Neuronal stem cell (in vitro differentiated cells): ENCODE data around the gene EML5.

Experiments used
- DNase-seq: peaks from one replicate; pipeline ENCODE4 v3.0.0-alpha.2; 2013; ENCODE audit warnings: low spot score
- H2AFZ ChIP-seq: one replicate; pipeline ENCODE4 v1.6.1; 2013; ENCODE audit warnings: mild to moderate bottlenecking, low read length, inconsistent platforms
- H2AK5ac ChIP-seq: 2 replicates; pipeline ENCODE4 v1.6.1; 2013; ENCODE audit warnings: low read depth, mild to moderate bottlenecking, inconsistent platforms, low read length, moderate library complexity, mixed read lengths
- H2BK120ac ChIP-seq: 2 replicates; pipeline ENCODE4 v1.6.1; 2013; ENCODE audit warnings: low read depth, mild to moderate bottlenecking, inconsistent platforms, low read length, moderate library complexity, mixed read lengths
- H2BK12ac ChIP-seq: one replicate; pipeline ENCODE4 v1.6.1; 2013; ENCODE audit warnings: low read length, inconsistent platforms
- H2BK15ac ChIP-seq: 2 replicates; pipeline ENCODE4 v1.6.1; 2013; ENCODE audit warnings: mild to moderate bottlenecking, low read length, inconsistent platforms, mixed read lengths
- H2BK5ac ChIP-seq: one replicate; pipeline ENCODE4 v1.6.1; 2013; ENCODE audit warnings: inconsistent platforms, mild to moderate bottlenecking, low read length, moderate library complexity
- H3K14ac ChIP-seq: one replicate; pipeline ENCODE4 v1.6.1; 2013; ENCODE audit warnings: low read length, inconsistent platforms
- H3K18ac ChIP-seq: 2 replicates; pipeline ENCODE4 v1.6.1; 2013; ENCODE audit warnings: low read length, inconsistent platforms
- H3K23ac ChIP-seq: 2 replicates; pipeline ENCODE4 v1.6.1; 2013; ENCODE audit warnings: low read depth, mild to moderate bottlenecking, mixed read lengths, low read length, inconsistent platforms; ENCODE audit not compliant: poor library complexity
- H3K27ac ChIP-seq: replicated peaks from 3 replicates; pipeline ENCODE4 v1.5.1; 2013; ENCODE audit warnings: low read length, inconsistent platforms
- H3K27me3 ChIP-seq, 3 experiments: 2 replicates each; pipeline ENCODE4 v1.6.1; 2013; ENCODE audit warnings: low read length in 3 of 3, mild to moderate bottlenecking in 2 of 3, inconsistent platforms in 1 of 3, low read depth in 1 of 3, mixed read lengths in 1 of 3, moderate library complexity in 1 of 3; ENCODE audit not compliant: control insufficient read depth in 3 of 3, insufficient read depth in 3 of 3
- H3K36me3 ChIP-seq, 2 donors: replicated peaks in 1 of 2; 2 replicates each; pipeline ENCODE4 v1.6.1; 2013; ENCODE audit warnings: low read length in 2 of 2; ENCODE audit not compliant: control insufficient read depth in 2 of 2, insufficient read depth in 2 of 2
- H3K4ac ChIP-seq: 2 replicates; pipeline ENCODE4 v1.6.1; 2013; ENCODE audit warnings: inconsistent platforms, mild to moderate bottlenecking, low read length, moderate library complexity
- H3K4me1 ChIP-seq, 2 donors: 1 replicate in 1 of 2; 2 replicates in 1 of 2; pipeline ENCODE4 v1.6.1; 2013; ENCODE audit warnings: low read length in 2 of 2, low read depth in 1 of 2; ENCODE audit not compliant: control insufficient read depth in 2 of 2, insufficient read depth in 1 of 2
- H3K4me2 ChIP-seq: one replicate; pipeline ENCODE4 v1.6.1; 2013; ENCODE audit warnings: mild to moderate bottlenecking, low read length, inconsistent platforms; ENCODE audit not compliant: insufficient read depth, poor library complexity, severe bottlenecking
- H3K4me3 ChIP-seq, 2 donors: 2 replicates each; pipeline ENCODE4 v1.5.1; 2013; ENCODE audit warnings: low read length in 2 of 2, mild to moderate bottlenecking in 2 of 2, inconsistent platforms in 1 of 2, moderate library complexity in 1 of 2
- H3K79me1 ChIP-seq: one replicate; pipeline ENCODE4 v1.6.1; 2013; ENCODE audit warnings: low read depth, mild to moderate bottlenecking, inconsistent platforms, low read length, moderate library complexity
- H3K9ac ChIP-seq: one replicate; pipeline ENCODE4 v1.6.1; 2013; ENCODE audit warnings: mild to moderate bottlenecking, low read depth, low read length, inconsistent platforms; ENCODE audit not compliant: poor library complexity
- H3K9me3 ChIP-seq, 2 donors: replicated peaks in 1 of 2; 2 replicates each; pipeline versions ENCODE3 to v1.6.1; 2013; ENCODE audit warnings: low read length in 2 of 2, mild to moderate bottlenecking in 2 of 2, inconsistent platforms in 1 of 2, low read depth in 1 of 2, mixed read lengths in 1 of 2, moderate library complexity in 1 of 2; ENCODE audit not compliant: control insufficient read depth in 2 of 2, insufficient read depth in 1 of 2
- H4K8ac ChIP-seq: one replicate; pipeline ENCODE4 v1.6.1; 2013; ENCODE audit warnings: low read depth, mild to moderate bottlenecking, inconsistent platforms, low read length, moderate library complexity
- H4K91ac ChIP-seq: one replicate; pipeline ENCODE4 v1.6.1; 2013; ENCODE audit warnings: low read length, low read depth, mild to moderate bottlenecking, inconsistent platforms; ENCODE audit not compliant: poor library complexity
- WGBS, 2 donors: extraction: QIAGEN DNeasy Blood & Tissue Kit; methylation state at CpG; one replicate each; pipeline ENCODE4 v1.1.7; 2013; ENCODE audit warnings: missing lambda C conversion rate in 2 of 2, mixed read lengths in 1 of 2; ENCODE audit not compliant: insufficient read length in 2 of 2, insufficient replicate concordance in 1 of 2; ENCODE audit errors: extremely low coverage in 2 of 2; 5-methylcytosine and 5-hydroxymethylcytosine counted together

EML5 gene

DNA sequence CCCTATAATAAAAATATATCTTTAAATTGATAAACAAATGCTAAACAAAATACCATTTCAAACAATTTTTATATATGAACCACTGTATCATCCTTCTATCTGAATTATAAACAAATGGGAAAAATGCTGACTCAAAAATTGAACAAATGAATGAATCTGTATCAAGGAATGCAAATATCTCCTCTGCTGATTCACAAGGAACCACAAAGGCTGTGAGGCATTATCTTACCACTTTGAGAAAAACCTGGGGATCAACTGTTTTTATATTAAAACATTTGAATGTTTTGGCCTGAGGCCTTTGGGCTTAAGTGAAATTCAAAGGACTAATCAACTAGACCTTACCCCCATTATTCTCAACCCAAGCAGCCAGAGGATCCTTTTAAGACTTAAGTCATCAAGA, 86.3 kb downstream of the EML5 start:
- Histone ChIP-seq H3K18ac (no peak overlapping the region), H3K27me3 (no peaks in the 10 kb centered on the region), H3K4me3 (no peak overlapping the region), H3K23ac (no peak overlapping the region), H3K36me3 (no peaks in the 10 kb centered on the region), H2BK5ac (no peak overlapping the region), H3K9me3 (no peaks in the 10 kb centered on the region), H2BK120ac (no peak overlapping the region), H2AFZ (no peak overlapping the region), H2BK15ac (no peak overlapping the region), H3K4me2 (no peak overlapping the region), H3K27ac (no peak overlapping the region), H2BK12ac (no peak overlapping the region), H3K4me1 (no peaks in the 10 kb centered on the region), H3K79me1 (no peaks in the 10 kb centered on the region), H3K14ac (no peak overlapping the region), H4K91ac (no peak overlapping the region), H3K9ac (no peak overlapping the region), H2AK5ac (no peak overlapping the region), H4K8ac (no peak overlapping the region), H3K4ac (no peak overlapping the region)
- DNase-seq, result no peak

DNA sequence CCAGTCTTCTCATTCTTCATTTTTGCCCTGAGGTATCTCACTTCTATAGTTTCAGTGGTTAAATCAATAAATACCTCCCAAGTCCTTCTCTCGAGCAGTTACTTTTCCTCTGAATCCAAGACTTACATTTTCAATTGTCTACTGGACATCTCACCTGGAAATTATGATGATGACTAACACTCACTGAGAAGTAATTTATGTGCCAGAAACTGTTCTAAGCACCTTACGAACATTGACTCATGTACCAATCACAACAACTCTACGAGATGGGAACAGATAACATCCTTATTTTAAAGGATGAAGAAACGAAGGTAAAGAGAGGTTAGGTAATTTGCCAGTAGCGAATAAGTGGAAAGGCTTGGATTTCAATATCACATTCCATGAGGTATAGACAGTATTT, 94.1 kb downstream of the EML5 start:
- no peak overlapping the region for H4K91ac ChIP-seq
- no peak overlapping the region for H3K4ac ChIP-seq
- no peak overlapping the region for H3K4me2 ChIP-seq
- no peak overlapping the region for H2BK5ac ChIP-seq
- peaks cover 0 to 3% (median 0%) of the 10 kb centered on the region in 3 experiments for H3K27me3 ChIP-seq
- no CpG with 5 or more reads among the region's 5 CpGs for WGBS, 2 donors
- H2BK120ac ChIP-seq, result no peak overlapping the region
- no peaks in the 10 kb centered on the region for H3K79me1 ChIP-seq
- DNase-seq, result no peak
- H3K36me3 ChIP-seq, result no peaks in the 10 kb centered on the region
- H3K18ac ChIP-seq, result no peak overlapping the region
- H3K23ac ChIP-seq, result no peak overlapping the region
- no peaks in the 10 kb centered on the region for H3K9me3 ChIP-seq
- H2BK12ac ChIP-seq, result no peak overlapping the region
- no peak overlapping the region for H2AK5ac ChIP-seq
- no peak overlapping the region for H2AFZ ChIP-seq
- no peak overlapping the region for H3K14ac ChIP-seq
- no peak overlapping the region for H3K9ac ChIP-seq
- H3K4me1 ChIP-seq, result no peaks in the 10 kb centered on the region
- no peak overlapping the region for H3K4me3 ChIP-seq
- no peak overlapping the region for H2BK15ac ChIP-seq
- H3K27ac ChIP-seq, result no peak overlapping the region
- H4K8ac ChIP-seq, result no peak overlapping the region

DNA sequence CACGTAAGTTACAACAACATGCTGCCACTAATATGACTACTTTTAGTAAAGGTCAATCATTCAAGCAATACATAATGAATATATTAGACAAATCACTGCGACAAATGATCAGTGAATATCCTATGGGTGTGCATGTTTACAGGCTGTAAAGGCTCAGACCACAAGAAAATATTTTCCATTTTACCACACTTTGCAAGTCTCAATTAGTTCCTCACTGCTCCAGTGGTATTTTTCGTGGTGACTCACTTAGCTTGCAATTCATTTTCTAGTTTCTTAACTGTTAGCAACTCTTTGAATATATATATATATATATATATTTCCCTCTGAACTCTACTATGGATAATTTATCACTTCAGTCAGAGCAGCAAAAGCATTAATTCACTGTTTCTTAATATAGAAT, 96.9 kb downstream of the EML5 start:
- Histone ChIP-seq H3K23ac (no peak overlapping the region), H4K8ac (no peak overlapping the region), H3K36me3 (no peaks in the 10 kb centered on the region), H3K79me1 (no peaks in the 10 kb centered on the region), H2AFZ (no peak overlapping the region), H2AK5ac (no peak overlapping the region), H3K4me3 (no peak overlapping the region), H3K27me3 (peaks cover 0 to 4% (median 0%) of the 10 kb centered on the region in 3 experiments), H2BK15ac (no peak overlapping the region), H3K4me1 (no peaks in the 10 kb centered on the region), H2BK120ac (no peak overlapping the region), H3K14ac (no peak overlapping the region), H3K18ac (no peak overlapping the region), H2BK12ac (no peak overlapping the region), H3K4ac (no peak overlapping the region), H3K4me2 (no peak overlapping the region), H3K9ac (no peak overlapping the region), H3K9me3 (no peaks in the 10 kb centered on the region), H2BK5ac (no peak overlapping the region), H4K91ac (no peak overlapping the region), H3K27ac (no peak overlapping the region)
- no CpG with 5 or more reads among the region's 3 CpGs for WGBS, 2 donors
- DNase-seq, result no peak

DNA sequence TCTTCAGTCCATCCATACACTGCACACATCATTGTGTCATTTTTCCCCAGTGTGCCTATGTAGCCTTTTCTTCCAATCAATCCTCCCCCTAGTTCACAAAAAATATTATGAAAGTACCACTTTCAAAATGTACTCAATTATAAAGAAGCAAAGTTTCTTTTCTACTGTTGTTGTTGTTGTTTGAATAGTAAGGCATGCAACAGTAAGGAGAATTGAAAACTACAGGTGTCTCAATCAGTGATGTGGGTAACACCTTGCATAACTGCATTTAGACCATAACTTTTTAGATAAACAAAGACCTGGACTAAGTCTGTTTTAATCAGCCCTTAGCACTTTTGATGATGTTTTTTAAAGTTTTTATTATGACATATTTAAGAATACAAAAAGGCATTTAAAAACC, 104.4 kb downstream of the EML5 start:
- Histone ChIP-seq H2BK12ac (no peak overlapping the region), H2AFZ (no peak overlapping the region), H3K36me3 (no peaks in the 10 kb centered on the region), H4K8ac (no peak overlapping the region), H2BK5ac (no peak overlapping the region), H2AK5ac (no peak overlapping the region), H3K14ac (no peak overlapping the region), H3K4me2 (no peak overlapping the region), H2BK120ac (no peak overlapping the region), H3K18ac (no peak overlapping the region), H3K4ac (no peak overlapping the region), H3K4me1 (no peaks in the 10 kb centered on the region), H3K4me3 (no peak overlapping the region), H3K9me3 (no peaks in the 10 kb centered on the region), H3K27me3 (peaks cover 0 to 3% (median 0%) of the 10 kb centered on the region in 3 experiments), H2BK15ac (no peak overlapping the region), H3K79me1 (no peaks in the 10 kb centered on the region), H3K27ac (no peak overlapping the region), H4K91ac (no peak overlapping the region), H3K9ac (no peak overlapping the region), H3K23ac (no peak overlapping the region)
- DNase-seq, result no peak
